Ovary (tissue), 3 donors: Measurements from ENCODE around the gene RPS25.

Experiments
- CTCF ChIP-seq, 3 donors: fragments of 450-650 bp in 2 of 3; fragments of 200-600 bp in 1 of 3; IDR thresholded peaks; one replicate each; pipeline versions ENCODE4 v1.5.1 to v1.8.0; 2016 to 2022; ENCODE audit warnings: antibody characterized with exemption in 3 of 3, mild to moderate bottlenecking in 1 of 3
- EP300 ChIP-seq: sonication (generic); formaldehyde crosslinking; IDR thresholded peaks from one replicate; pipeline ENCODE4 v1.6.1; 2017; ENCODE audit warnings: antibody characterized with exemption
- POLR2A ChIP-seq: fragments of 450-650 bp; IDR thresholded peaks from one replicate; pipeline ENCODE4 v1.6.1; 2017; ENCODE audit warnings: antibody characterized with exemption, mild to moderate bottlenecking, moderate library complexity
- donor health status: DM: no; HTN: no; CAD: no.

GRCh38 chr11:119031912-119032280, 13.8 kb upstream of the RPS25 start:
- no peak for TF ChIP-seq CTCF (IDR thresholded peaks at IDR 0.05)
- no peak for TF ChIP-seq POLR2A
- TF ChIP-seq EP300 = no peak
